Activated CD4-positive, alpha-beta T cell treated with anti-CD3 and anti-CD28 coated beads for 24 hours (primary cell): ENCODE measurements around the gene BEAN1.
"Not testable (repeated sequence)": the region's sequence is repeated elsewhere in the genome, so short reads cannot be mapped to it uniquely, and the experiment has no call there.

Source experiments
- DNase-seq, 2 donors: peaks; one replicate each; pipeline ENCODE4 v3.0.0-alpha.2; 2020; ENCODE audit warnings: low read depth in 2 of 2

The BEAN1 gene

DNA sequence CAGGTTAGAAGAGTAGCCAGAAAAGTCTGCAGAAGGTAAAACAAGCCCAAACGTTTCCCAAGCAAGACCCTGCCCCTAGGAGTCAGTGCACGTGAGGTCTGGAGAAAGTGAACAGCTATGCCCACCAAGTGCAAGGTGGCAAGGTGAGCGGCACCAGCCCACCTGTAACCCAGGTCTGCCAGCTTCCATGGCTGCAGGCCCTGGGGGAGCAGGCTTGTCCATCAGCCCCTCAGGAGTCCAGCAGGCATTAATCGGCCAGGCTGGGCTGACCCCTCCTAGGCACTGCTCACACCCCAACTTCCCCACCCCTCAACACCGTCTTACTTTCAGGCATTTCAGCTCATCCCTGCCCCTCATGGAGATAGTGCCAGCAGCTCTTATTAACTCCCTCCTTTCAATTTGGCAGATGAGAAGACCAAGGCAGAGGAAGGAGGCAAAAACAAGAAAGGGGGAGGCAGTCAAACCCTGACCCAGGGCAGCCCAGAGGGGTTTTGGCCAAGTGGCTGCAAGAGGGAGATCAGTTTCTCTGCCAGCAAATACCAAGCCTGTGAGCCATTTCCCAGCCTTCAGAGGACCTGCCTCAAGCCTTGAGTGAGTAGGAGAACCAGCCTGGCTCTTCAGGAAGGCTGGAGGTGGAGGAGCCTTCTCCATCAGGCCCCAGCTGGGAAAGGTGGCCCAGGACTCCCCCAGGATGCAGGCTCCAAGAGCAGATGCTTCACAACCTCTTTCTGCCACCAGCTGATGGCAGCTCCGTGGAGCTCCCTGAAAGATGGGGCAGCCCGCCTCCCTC is 14.7 kb downstream of the BEAN1 start:
- no peak for DNase-seq

DNA sequence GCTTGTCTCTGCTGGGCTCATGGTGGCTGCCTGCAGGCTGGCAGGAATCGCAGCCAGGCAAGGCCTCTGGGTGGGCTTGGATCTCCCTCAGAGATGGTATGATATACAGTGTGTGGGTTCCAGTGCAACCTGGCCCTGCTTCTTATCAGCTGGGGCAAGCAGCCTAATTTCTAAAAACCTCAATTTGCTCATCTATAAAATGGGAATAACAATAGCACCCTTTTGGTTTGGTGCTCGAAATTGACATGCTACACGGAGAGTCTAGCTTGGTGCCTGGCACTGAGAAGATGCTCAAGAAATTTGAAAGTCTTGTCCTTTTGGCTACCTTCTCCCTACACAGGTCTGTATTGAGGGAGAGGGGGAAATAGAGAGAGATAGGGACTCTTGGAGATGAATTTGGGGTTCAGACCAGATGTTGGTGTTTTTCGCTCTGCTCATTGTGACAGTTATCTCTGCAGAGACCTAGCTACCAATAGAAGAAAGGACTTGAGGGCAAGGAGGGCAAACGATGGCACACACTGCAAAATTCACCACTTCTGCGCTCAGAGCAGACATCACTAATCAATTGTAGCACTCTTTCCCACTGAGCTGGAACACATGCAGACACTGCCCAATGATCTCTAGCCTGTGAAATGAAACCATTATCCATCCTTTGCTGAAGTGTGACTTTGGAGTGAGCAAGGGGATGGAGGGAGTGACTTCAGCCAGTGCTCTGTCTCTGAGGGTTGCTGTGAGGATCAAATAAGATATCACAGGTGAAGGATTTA is 15.6 kb downstream of the BEAN1 start:
- no peak for DNase-seq

- no peak for DNase-seq
Measured at GRCh38 chr16:66443269-66443652, 16.2 kb downstream of the BEAN1 start.

- no peak for DNase-seq
Measured at GRCh38 chr16:66444049-66444481, 17.0 kb downstream of the BEAN1 start.

- no peak for DNase-seq
Measured at GRCh38 chr16:66446737-66447136, 19.6 kb downstream of the BEAN1 start.

DNA sequence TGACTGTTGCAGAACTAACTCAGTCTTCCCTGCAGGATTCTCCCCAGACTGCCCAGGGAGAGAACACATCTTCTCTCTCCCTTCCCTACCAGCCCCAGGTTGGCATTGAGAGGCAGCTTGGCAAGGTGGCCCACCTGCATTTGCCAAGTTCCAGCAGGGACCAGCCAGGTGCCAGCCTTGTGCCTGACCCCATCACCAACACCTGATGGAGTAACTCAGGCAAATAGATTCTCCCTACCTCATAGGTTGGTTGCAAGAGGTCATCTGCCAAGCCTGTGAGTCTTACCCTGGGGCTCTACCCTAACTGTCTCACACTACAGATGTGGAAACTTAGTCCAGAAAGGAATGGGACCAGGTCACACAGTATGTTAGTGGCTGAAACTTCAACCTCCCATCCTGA is 20.4 kb downstream of the BEAN1 start:
- DNase-seq = no peak

- DNase-seq = no peak
Measured at GRCh38 chr16:66451548-66451947, 24.5 kb downstream of the BEAN1 start.

DNA sequence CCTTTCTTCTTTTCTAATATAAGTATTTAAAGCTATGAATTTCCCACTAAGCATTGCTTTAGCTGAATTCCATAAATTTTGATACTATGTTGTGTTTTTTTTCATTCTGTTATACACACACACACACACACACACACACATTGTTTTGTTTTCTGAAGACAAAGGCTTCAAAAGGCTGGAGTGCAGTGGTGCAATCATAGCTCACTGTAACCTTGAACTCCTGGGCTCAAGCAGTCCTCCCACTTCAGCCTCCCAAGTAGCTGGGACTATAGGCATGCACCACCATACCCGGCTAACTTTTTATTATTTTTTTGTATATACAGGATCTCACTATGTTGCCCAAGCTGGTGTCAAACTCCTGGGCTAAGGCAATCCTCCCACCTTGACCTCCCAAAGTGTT is 26.1 kb downstream of the BEAN1 start:
- not testable (repeated sequence) for DNase-seq

GRCh38 chr16:66454751-66455150 is 27.7 kb downstream of the BEAN1 start:
- DNase-seq = no peak

DNA sequence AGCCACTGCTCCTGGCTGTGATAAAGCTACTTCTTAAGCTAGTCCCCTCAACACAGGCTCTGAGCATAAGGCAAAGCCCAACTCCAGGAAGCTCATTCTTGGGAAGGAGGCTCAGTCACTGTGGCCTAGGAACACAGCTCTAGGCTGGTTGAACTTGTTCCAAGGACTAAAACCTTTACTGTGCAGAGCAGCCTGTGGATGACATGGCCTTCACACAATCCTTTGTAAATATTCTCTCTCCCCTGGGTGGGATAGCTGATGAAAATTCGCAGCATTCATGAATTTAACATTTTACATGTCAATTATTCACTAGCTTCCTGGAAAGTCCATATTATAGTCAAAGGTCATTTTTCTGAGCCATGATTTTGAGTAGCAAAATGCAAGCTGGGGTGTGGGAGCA is 28.9 kb downstream of the BEAN1 start:
- DNase-seq = no peak

- DNase-seq = no peak
Measured at GRCh38 chr16:66457888-66458287, 30.8 kb downstream of the BEAN1 start.

DNA sequence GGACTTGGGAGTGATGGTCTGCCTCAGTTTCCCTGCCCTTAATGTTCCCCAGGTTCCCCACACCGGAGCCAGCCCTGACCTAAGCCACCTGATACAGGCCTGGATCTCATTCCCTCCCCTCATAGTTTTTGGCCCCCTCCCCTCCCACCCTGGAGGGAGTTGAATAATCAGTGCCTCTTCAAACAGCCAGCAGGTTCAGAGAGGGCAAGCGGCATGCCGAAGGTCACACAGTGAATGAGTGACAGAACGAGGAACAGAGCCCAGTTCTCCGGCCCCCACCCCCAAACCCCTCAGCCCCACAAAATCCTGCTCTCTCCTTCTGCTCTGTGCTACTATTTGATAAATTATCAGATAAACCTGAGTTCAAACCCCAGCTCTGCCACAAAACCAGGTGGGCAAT is 31.2 kb downstream of the BEAN1 start:
- no peak for DNase-seq

GRCh38 chr16:66458853-66459252 is 31.8 kb downstream of the BEAN1 start:
- no peak for DNase-seq

DNA sequence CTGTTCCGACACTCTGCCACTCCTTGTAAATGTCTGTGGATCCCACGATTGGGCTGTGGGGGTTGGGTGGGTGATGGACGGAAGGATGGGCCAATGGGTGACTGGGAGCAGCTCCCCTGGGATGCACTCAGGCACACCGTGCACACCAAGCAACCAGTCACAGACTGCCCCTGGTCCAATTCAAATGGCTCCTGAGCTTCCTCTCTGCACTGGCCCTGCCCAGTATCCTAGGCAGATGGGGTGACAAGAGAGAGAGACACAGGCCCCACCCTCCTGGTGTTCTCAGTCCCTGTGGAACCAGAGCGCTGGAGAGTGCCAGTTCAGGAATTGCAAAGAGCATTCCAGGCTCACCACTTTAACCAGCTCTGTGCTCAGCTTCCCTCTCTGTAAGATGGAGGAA is 32.8 kb downstream of the BEAN1 start:
- no peak for DNase-seq

- DNase-seq = no peak
Measured at GRCh38 chr16:66460703-66461102, 33.6 kb downstream of the BEAN1 start.

DNA sequence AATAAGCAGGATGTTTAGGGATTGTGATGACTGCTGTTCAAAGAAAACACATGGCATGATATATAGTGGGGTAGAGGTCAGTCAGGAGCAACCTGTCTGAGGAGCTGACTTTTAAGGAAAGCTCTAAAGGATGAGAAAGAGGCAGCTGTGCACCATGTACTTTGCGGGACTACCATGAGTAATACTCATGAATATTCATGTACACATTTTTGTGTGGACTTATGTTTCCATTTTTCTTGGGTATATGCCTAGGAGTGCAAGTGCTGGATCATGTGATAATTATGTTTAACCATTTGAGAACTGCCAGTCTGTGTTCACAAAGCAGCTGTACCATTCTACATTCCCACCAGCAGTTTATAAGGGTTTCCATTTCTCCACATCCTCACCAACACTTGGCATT is 35.8 kb downstream of the BEAN1 start:
- no peak for DNase-seq

DNA sequence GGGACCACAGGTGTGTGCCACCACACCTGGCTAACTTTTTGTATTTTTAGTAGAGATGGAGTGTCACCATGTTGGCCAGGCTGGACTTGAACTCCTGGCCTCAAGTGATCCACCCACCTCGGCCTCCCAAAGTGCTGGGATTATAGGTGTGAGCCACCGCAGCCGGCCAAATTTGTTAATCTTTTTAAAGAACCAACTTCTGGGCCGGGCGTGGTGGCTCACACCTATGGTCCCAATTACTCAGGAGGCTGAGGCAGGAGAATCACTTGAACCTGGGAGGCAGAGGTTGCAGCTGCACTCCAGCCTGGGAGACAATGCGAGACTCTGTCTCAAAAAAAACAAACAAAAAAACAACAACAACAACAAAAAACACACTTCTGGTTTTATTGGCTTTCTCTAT is 38.9 kb downstream of the BEAN1 start:
- not testable (repeated sequence) for DNase-seq

- DNase-seq = not testable (repeated sequence)
Measured at GRCh38 chr16:66466636-66467035, 39.5 kb downstream of the BEAN1 start.

DNA sequence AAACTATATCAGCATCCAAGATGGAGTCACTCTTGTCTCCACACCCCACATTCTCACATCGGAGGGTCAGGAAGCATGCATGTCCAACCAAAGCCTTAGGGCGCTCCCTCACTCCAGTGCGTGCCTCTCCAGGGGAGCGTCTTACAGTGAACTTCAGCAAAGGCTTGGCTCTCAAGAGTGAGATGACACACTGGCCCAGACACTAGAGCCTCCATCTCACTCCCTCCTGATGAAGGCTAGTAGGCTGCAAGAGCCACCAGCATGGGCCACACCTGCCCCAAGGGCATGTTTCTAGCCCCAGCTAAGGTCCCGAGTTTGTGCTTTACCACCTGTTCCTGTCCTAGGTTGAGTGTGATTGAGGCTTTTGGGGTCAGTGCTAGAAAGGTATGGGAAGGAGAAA is 40.5 kb downstream of the BEAN1 start:
- DNase-seq = no peak

- DNase-seq = no peak
Measured at GRCh38 chr16:66468321-66468965, 41.3 kb downstream of the BEAN1 start.

GRCh38 chr16:66469291-66469946 is 42.3 kb downstream of the BEAN1 start:
- no peak for DNase-seq

DNA sequence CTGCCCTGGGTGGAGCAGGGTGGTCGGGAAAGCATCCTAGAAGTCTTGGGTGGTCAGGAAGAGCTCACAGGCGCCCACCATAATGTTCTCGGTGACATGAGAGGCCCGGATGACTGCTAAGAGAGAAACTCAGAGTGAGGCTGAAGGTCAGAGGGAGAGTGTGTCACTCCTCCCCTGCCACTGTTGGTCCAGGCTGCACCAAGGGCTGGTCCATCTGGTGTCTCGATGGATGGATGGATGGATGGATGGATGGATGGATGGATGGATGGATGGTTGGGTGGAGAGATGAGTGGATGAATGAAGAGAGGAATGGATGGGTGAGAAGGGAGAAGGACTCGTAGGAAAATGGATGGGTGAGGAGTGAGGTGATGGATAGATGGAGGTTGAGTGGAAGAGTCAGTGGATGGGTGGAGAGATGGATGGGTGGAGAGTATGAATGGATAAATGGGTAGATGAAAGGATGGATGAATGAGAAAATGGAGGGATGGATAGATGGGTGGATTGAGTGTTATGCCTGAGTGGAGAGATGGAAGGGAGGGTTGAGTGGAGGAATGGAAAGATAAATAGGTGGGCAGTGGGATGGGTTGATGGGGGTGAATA is 43.0 kb downstream of the BEAN1 start:
- no peak for DNase-seq
